ENCODE results near the gene SUSD5.

DNA sequence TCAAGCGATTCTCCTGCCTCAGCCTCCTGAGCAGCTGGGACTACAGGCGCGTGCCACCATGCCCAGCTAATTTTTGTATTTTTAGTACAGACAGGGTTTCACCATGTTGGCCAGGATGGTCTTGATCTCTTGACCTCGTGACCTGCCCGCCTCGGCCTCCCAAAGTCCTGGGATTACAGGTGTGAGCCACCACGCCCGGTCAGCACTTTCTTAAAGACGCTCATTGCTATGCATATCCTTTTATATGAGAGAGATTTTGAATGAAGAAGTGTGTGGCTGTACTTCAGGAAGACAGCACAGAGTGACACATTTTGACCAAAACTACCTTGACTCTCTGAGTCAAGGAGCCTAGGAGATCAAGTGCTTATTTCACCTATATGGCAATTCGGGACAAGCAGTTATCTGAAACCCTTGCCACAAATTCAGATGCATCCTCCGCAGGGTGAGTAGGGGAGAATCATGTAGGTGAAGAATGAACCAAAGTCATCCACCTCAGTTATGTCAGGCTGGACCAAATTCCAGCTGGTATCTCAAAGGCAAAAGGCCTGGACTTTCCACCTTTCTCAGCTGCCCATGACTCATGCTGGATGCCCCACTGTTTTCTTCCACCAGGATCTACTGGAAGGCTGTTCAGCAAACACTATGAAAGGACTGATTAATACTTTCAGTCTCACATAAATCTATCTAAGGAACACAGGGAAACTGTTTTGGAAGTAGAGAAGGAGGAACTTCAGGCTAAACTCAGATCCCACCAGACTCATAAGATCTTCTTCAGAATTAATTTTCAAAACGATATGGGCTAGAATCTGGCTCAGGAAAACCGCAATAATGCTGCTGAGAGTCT, 31.9 kb downstream of the SUSD5 start:
- TF ChIP-seq POLR2A (IDR thresholded peaks at IDR 0.05) (no peak), POLR2AphosphoS5 (IDR thresholded peaks at IDR 0.05) (no peak)
- TF ChIP-seq, protein P1, sequence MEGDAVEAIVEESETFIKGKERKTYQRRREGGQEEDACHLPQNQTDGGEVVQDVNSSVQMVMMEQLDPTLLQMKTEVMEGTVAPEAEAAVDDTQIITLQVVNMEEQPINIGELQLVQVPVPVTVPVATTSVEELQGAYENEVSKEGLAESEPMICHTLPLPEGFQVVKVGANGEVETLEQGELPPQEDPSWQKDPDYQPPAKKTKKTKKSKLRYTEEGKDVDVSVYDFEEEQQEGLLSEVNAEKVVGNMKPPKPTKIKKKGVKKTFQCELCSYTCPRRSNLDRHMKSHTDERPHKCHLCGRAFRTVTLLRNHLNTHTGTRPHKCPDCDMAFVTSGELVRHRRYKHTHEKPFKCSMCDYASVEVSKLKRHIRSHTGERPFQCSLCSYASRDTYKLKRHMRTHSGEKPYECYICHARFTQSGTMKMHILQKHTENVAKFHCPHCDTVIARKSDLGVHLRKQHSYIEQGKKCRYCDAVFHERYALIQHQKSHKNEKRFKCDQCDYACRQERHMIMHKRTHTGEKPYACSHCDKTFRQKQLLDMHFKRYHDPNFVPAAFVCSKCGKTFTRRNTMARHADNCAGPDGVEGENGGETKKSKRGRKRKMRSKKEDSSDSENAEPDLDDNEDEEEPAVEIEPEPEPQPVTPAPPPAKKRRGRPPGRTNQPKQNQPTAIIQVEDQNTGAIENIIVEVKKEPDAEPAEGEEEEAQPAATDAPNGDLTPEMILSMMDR (IDR thresholded peaks at IDR 0.05 in 8 of 11, conservative IDR thresholded peaks at IDR 0.05 in 3 of 11): no peak
